K562 (cell line): ENCODE results near the gene ARF1. TPM values are rescaled to one million over a fixed set of nuclear protein-coding genes. Genes with fewer than 3 reads are reported as not detected.
A peak's percentile ranks its signal among the peaks of the same experiment; 100 is the strongest.

Source experiments
- CBFA2T3 ChIP-seq: fragments of 450-650 bp; IDR thresholded peaks from 2 replicates; pipeline ENCODE4 v1.6.1; 2017
- CBX8 ChIP-seq: fragments of 200-600 bp; sonication (generic); IDR thresholded peaks from 2 replicates; pipeline ENCODE4 v1.6.1; 2012; ENCODE audit warnings: borderline replicate concordance, mixed run types, low read depth, mild to moderate bottlenecking, moderate library complexity, mixed read lengths, low read length, control low read depth, inconsistent platforms; ENCODE audit not compliant: poor library complexity, severe bottlenecking; ENCODE audit errors: extremely low read depth
- CCNT2 ChIP-seq: IDR thresholded peaks from 2 replicates; pipeline ENCODE4 v1.6.1; 2011; ENCODE audit warnings: borderline replicate concordance, low read depth, mild to moderate bottlenecking, moderate library complexity, mixed read lengths, low read length; ENCODE audit not compliant: insufficient read length; ENCODE audit errors: extremely low read depth
- CREB1 ChIP-seq, 2 experiments: sonication (generic) in 1 of 2; formaldehyde crosslinking in 1 of 2; IDR thresholded peaks; 2 replicates each; pipeline versions ENCODE4 v1.6.1 to v1.8.0; 2012 to 2022; ENCODE audit warnings: inconsistent platforms in 1 of 2, mild to moderate bottlenecking in 1 of 2, missing genetic modification reagents in 1 of 2, moderate library complexity in 1 of 2
- CTBP1 ChIP-seq: fragments of 450-650 bp; IDR thresholded peaks from 2 replicates; pipeline ENCODE4 v1.6.1; 2016; ENCODE audit warnings: borderline replicate concordance
- EP400 ChIP-seq: fragments of 450-650 bp; IDR thresholded peaks from 2 replicates; pipeline ENCODE4 v1.6.1; 2017; ENCODE audit warnings: antibody characterized with exemption, mild to moderate bottlenecking, moderate library complexity
- ERF ChIP-seq: fragments of 450-650 bp; formaldehyde crosslinking; IDR thresholded peaks from 2 replicates; pipeline ENCODE4 v1.4.0; 2020; ENCODE audit warnings: mild to moderate bottlenecking, mixed read lengths
- ETV5 ChIP-seq: sonication (generic); formaldehyde crosslinking; IDR thresholded peaks from 2 replicates; pipeline ENCODE4 v1.4.0; 2020; ENCODE audit warnings: low read depth, mild to moderate bottlenecking, missing genetic modification reagents
- ETV6 ChIP-seq, 3 experiments: fragments of 150-350 bp in 1 of 3; sonication (generic) in 1 of 3; formaldehyde crosslinking in 1 of 3; IDR thresholded peaks; 2 replicates each; pipeline versions ENCODE4 v1.6.1 to v1.8.0; 2014 to 2022; ENCODE audit warnings: borderline replicate concordance in 2 of 3, low read depth in 2 of 3, antibody characterized with exemption in 1 of 3, low read length in 1 of 3, mild to moderate bottlenecking in 1 of 3, missing genetic modification reagents in 1 of 3
- GTF2E2 ChIP-seq: fragments of 200-800 bp; sonication (Bioruptor generic); IDR thresholded peaks from 2 replicates; pipeline ENCODE4 v1.6.1; 2016; ENCODE audit warnings: missing genetic modification characterization, missing compliant biosample characterization
- HDAC1 ChIP-seq, 2 experiments: fragments of 450-650 bp; IDR thresholded peaks; 2 replicates each; pipeline ENCODE4 v1.6.1; 2016 to 2017; ENCODE audit warnings: inconsistent platforms in 1 of 2, mild to moderate bottlenecking in 1 of 2, moderate library complexity in 1 of 2
- MBD2 ChIP-seq: sonication (generic); IDR thresholded peaks from 2 replicates; pipeline ENCODE4 v1.6.1; 2016; ENCODE audit warnings: low read depth, borderline replicate concordance
- NEUROD1 ChIP-seq: fragments of 150-350 bp; IDR thresholded peaks from 2 replicates; pipeline ENCODE4 v1.6.1; 2014; ENCODE audit warnings: borderline replicate concordance, low read length, low read depth; ENCODE audit not compliant: partially characterized antibody
- POLR2B ChIP-seq: fragments of 450-650 bp; IDR thresholded peaks from 2 replicates; pipeline ENCODE4 v1.6.1; 2018; ENCODE audit warnings: low read depth; ENCODE audit not compliant: partially characterized antibody
- SREBF2 ChIP-seq: sonication (generic); formaldehyde crosslinking; IDR thresholded peaks from 2 replicates; pipeline ENCODE4 v1.4.0; 2020; ENCODE audit warnings: mild to moderate bottlenecking, missing genetic modification reagents
- SUPT5H ChIP-seq: fragments of 450-650 bp; IDR thresholded peaks from 2 replicates; pipeline ENCODE4 v1.6.1; 2016
- ZNF212 ChIP-seq: fragments of 450-650 bp; formaldehyde crosslinking; IDR thresholded peaks from 2 replicates; pipeline ENCODE4 v1.4.0; 2020; ENCODE audit warnings: mild to moderate bottlenecking
- ZNF57 ChIP-seq: fragments of 450-650 bp; formaldehyde crosslinking; IDR thresholded peaks from 2 replicates; pipeline ENCODE4 v1.4.0; 2020; ENCODE audit warnings: mild to moderate bottlenecking, moderate library complexity
- polyA plus RNA-seq, 8 experiments: library from polyadenylated mRNA; depleted of rRNA in 4 of 8; stranded (reverse) in 5 of 8; unstranded in 3 of 8; fragments of >200 nt; fragmentation: Nextera tagmentation in 2 of 8; fragmentation: Illumina TruSeq in 1 of 8; extraction: Ambion mirVana in 2 of 8; extraction: Trizol in 1 of 8; gene quantifications; 2 replicates each; pipeline versions ENCODE4 v1.2.1 to v1.2.3, GENCODE V29; 2011 to 2014; ENCODE audit warnings: inconsistent platforms in 1 of 8, missing spikeins in 1 of 8
- total RNA-seq, 7 experiments: library from RNA; depleted of rRNA in 6 of 7; stranded (reverse); fragments of >200 nt in 6 of 7; fragmentation: Illumina TruSeq in 2 of 7; extraction: Trizol in 2 of 7; gene quantifications; 2 replicates each; pipeline versions ENCODE4 v1.2.1 to v1.2.3, GENCODE V29; 2011 to 2021; ENCODE audit warnings: low replicate concordance in 1 of 7
- TF ChIP-seq, protein P1 (sequence below): fragments of 250-450 bp; sonication (Bioruptor Pico); IDR thresholded peaks from 2 replicates; pipeline ENCODE4 v1.4.0; 2020; ENCODE audit warnings: mild to moderate bottlenecking
- TF ChIP-seq, protein P2 (sequence below): fragments of 450-650 bp; IDR thresholded peaks from 2 replicates; pipeline ENCODE4 v1.6.1; 2016; ENCODE audit warnings: low read depth, mild to moderate bottlenecking, moderate library complexity
- TF ChIP-seq, protein P3 (sequence below): fragments of 450-650 bp; formaldehyde crosslinking; IDR thresholded peaks from 2 replicates; pipeline ENCODE4 v1.4.0; 2022; ENCODE audit warnings: missing genetic modification characterization
- TF ChIP-seq, protein P4 (sequence below): fragments of 450-650 bp; IDR thresholded peaks from 2 replicates; pipeline ENCODE4 v1.6.1; 2016; ENCODE audit warnings: antibody characterized with exemption

ARF1 gene
- total and polyA plus RNA-seq, 9 of the 15 experiments (the other 6 are each of a cell fraction or from before 2014, with no cell fraction given): 69.8 to 593 (median 325) TPM

DNA sequence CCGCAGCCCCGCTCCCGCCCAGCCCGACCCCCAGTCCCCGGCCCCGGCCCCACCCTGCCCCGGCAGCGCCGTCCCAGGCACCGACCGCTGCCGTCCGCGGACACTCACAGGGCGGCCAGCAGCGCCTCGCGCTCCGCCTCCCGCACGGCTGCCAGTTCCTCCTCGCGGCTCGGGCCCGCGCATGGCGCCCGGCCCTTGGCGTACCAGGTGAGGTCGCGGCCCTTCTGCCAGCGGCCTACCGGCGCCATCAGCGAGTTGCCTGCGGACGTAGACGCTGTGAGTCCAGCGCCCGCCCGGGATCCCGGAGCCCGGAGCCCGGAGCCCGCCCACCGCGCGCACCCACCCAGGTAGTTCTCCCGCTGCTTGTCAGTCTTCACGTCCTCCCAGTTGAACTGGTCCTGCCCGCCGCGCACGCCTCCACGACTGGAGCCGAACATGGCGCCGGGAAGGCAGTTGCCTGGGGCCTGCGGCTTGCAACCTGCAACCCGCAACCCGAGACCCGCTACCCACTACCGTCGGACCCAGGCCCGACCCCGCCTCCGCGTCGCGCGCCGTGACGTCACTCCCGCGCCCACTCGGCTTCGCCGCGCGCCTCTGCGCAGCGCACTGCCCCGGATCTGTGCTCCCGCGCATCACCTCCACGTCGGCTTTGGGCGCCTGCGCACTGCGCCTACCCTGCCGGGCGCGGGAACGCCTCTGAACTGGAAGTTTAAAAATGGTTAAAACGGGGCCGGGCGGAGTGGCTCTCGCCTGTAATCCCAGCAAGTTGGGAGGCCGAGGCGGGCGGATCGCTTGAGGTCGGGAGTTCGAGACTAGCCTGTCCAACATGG is 20.5 kb downstream of the ARF1 start, which contains the start of gene C1orf35 (continued):
- TF ChIP-seq CREB1 (IDR thresholded peaks at IDR 0.05) (peak; percentile 99), CREB1 (CRISPR knock-in tag; IDR thresholded peaks at IDR 0.05) (peak; percentile 100), NEUROD1 (peak; percentile 24), EP400 (peak; percentile 90), CCNT2 (peak; percentile 85), CBFA2T3 (0 out of 2 replicates have a peak, but pooled peaks have one; percentile 1), ETV6 (IDR thresholded peaks at IDR 0.05; ENCODE audit: borderline replicate concordance in 1 of 2, low read depth in 2 of 2, low read length in 1 of 2) (no peak), ETV6 (CRISPR knock-in tag; IDR thresholded peaks at IDR 0.05; ENCODE audit: borderline replicate concordance) (peak; percentile 86; the same call in 1 of the 2 replicates), POLR2B (peak; percentile 80), ZNF212 (0 out of 2 replicates have a peak, but pooled peaks have one; percentile 13), HDAC1 (IDR thresholded peaks at IDR 0.05) (peak in 1 of 2 experiments; percentile 97; a peak in 2 of 4 replicates), CTBP1 (peak; percentile 94), ERF (CRISPR knock-in tag) (peak; percentile 67; the same call in 1 of the 2 replicates), SREBF2 (CRISPR knock-in tag) (no peak), ETV5 (peak; percentile 76), CBX8 (no peak), SUPT5H (peak; percentile 75), ZNF57 (CRISPR knock-in tag) (no peak), MBD2 (peak; percentile 72; the same call in 1 of the 2 replicates), GTF2E2 (tag) (peak; percentile 86)
- TF ChIP-seq, protein P1, sequence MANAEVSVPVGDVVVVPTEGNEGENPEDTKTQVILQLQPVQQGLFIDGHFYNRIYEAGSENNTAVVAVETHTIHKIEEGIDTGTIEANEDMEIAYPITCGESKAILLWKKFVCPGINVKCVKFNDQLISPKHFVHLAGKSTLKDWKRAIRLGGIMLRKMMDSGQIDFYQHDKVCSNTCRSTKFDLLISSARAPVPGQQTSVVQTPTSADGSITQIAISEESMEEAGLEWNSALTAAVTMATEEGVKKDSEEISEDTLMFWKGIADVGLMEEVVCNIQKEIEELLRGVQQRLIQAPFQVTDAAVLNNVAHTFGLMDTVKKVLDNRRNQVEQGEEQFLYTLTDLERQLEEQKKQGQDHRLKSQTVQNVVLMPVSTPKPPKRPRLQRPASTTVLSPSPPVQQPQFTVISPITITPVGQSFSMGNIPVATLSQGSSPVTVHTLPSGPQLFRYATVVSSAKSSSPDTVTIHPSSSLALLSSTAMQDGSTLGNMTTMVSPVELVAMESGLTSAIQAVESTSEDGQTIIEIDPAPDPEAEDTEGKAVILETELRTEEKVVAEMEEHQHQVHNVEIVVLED (CRISPR knock-in tag): peak; percentile 96
- TF ChIP-seq, protein P2, sequence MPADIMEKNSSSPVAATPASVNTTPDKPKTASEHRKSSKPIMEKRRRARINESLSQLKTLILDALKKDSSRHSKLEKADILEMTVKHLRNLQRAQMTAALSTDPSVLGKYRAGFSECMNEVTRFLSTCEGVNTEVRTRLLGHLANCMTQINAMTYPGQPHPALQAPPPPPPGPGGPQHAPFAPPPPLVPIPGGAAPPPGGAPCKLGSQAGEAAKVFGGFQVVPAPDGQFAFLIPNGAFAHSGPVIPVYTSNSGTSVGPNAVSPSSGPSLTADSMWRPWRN: no peak
- TF ChIP-seq, protein P3, sequence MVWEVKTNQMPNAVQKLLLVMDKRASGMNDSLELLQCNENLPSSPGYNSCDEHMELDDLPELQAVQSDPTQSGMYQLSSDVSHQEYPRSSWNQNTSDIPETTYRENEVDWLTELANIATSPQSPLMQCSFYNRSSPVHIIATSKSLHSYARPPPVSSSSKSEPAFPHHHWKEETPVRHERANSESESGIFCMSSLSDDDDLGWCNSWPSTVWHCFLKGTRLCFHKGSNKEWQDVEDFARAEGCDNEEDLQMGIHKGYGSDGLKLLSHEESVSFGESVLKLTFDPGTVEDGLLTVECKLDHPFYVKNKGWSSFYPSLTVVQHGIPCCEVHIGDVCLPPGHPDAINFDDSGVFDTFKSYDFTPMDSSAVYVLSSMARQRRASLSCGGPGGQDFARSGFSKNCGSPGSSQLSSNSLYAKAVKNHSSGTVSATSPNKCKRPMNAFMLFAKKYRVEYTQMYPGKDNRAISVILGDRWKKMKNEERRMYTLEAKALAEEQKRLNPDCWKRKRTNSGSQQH (CRISPR knock-in tag): peak; percentile 2; the same call in 1 of the 2 replicates
- TF ChIP-seq, protein P4, sequence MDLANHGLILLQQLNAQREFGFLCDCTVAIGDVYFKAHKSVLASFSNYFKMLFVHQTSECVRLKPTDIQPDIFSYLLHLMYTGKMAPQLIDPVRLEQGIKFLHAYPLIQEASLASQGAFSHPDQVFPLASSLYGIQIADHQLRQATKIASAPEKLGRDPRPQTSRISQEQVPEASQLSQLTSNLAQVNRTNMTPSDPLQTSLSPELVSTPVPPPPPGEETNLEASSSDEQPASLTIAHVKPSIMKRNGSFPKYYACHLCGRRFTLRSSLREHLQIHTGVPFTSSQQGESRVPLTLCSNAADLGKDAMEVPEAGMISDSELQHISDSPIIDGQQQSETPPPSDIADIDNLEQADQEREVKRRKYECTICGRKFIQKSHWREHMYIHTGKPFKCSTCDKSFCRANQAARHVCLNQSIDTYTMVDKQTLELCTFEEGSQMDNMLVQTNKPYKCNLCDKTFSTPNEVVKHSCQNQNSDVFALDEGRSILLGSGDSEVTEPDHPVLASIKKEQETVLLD: peak; percentile 97
